ENCODE measurements around the gene HACD4.

- no peak for TF ChIP-seq CTCF (IDR thresholded peaks at IDR 0.05)
- no peak for TF ChIP-seq POLR2A (IDR thresholded peaks at IDR 0.05)
Observed at GRCh38 chr9:20972684-20973083, 58.8 kb downstream of the HACD4 start.

Data from body of pancreas (tissue), 4 donors.